ENCODE measurements around the gene TOR3A.

The TOR3A gene

DNA sequence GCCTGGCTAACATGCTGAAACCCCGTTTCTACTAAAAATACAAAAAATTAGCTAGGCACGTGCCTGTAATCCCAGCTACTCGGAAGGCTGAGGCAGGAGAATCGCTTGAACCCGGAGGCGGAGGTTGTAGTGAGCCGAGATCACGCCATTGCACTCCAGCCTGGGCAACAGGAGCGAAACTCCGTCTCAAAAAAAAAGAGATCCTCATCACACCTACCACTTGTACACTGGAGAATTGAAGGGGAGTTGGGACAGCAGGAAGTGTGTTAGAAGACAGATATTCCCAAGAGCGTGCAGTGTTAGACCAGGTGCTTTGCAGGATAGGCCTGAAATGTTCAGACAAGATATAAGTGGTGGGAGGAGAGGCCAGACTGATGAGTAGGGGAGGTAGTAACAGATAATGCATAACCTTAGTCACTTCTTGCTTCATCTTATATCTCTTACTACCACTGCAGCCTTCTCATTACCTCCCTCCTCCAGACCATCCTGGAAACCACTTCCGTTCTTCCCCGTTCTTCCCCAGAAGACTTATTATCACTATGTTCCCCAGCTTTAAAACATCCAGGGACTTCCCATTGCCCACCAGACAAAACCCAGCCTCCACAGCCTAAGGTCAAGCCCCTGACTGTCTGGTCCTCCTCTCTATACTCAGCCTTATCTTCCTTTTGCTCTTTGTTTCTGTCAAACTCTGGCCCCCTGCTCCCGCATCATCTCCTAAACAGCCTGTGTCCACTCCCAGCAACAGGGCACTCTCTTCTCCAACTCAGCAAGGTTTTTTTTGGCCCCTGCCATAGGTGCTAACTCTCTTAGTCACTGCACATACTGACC is 34.8 kb upstream of the TOR3A start:
- no peaks in the 10 kb centered on the region for H3K9me3 ChIP-seq (ENCODE audit: control insufficient read depth, insufficient read depth, low read length)
- H3K4me3 ChIP-seq (ENCODE audit: low read length): no peak overlapping the region
- H3K27me3 ChIP-seq (ENCODE audit: control insufficient read depth, insufficient read depth, low read length): no peaks in the 10 kb centered on the region
- no peak overlapping the region for H3K27ac ChIP-seq (ENCODE audit: low read length)
- no peak for DNase-seq (ENCODE audit: low read depth, low spot score)
- no peaks in the 10 kb centered on the region; the same call in 1 of the 2 replicates for H3K4me1 ChIP-seq (ENCODE audit: control insufficient read depth, insufficient read depth, low read length)
- no peaks in the 10 kb centered on the region for H3K36me3 ChIP-seq (ENCODE audit: control insufficient read depth, insufficient read depth, low read length)
- no CpG with 5 or more reads among the region's 14 CpGs for WGBS (ENCODE audit: insufficient coverage, insufficient read length)

GRCh38 chr1:179047636-179047997 is 34.3 kb upstream of the TOR3A start:
- Histone ChIP-seq H3K4me3 (ENCODE audit: low read length) (no peak overlapping the region), H3K9me3 (ENCODE audit: control insufficient read depth, insufficient read depth, low read length) (no peaks in the 10 kb centered on the region), H3K27ac (ENCODE audit: low read length) (no peak overlapping the region), H3K4me1 (ENCODE audit: control insufficient read depth, insufficient read depth, low read length) (no peaks in the 10 kb centered on the region; the same call in 1 of the 2 replicates), H3K36me3 (ENCODE audit: control insufficient read depth, insufficient read depth, low read length) (no peaks in the 10 kb centered on the region), H3K27me3 (ENCODE audit: control insufficient read depth, insufficient read depth, low read length) (no peaks in the 10 kb centered on the region)
- no peak for DNase-seq (ENCODE audit: low read depth, low spot score)

DNA sequence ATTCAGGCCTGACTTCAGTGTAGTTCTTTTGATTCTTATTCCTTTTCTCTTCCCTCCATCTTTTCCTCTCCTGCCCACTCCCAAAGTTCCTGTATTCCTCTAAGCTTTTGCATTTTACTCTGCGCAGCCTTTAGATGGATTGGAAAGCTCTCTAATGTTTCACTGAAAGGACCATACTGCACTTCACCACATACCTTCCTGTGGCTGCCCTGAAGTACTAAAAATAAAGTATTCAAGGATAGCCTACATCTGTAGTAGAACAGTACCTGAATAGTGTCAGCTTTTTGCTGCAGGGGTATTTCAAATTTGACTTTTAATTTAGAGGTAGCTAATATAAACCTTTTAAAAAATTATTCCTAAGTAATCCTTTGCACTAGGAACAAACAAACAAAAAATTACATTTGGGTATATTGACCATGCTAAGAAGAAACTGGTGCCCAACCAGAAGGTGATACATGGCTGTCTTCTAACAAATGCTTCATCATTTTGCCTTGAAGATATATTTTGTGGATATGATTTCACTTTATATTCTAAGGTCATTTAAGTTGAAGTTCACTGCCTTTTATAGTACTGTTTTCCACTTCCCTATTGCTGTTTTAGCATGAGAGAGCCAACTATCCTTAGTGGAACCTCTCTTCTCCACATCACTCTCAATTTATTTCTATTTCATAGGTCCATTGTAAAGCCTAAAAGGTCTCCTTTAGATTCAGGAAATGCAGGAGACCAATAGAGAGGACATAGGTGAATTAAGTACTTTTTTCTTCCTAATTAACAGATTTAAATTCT is 33.3 kb upstream of the TOR3A start:
- no peaks in the 10 kb centered on the region for H3K9me3 ChIP-seq (ENCODE audit: control insufficient read depth, insufficient read depth, low read length)

GRCh38 chr1:179052776-179053175 is 29.1 kb upstream of the TOR3A start:
- no CpG with 5 or more reads among the region's 2 CpGs for WGBS (ENCODE audit: insufficient coverage, insufficient read length)
- no peak overlapping the region for H3K4me3 ChIP-seq (ENCODE audit: low read length)
- no peaks in the 10 kb centered on the region for H3K36me3 ChIP-seq (ENCODE audit: control insufficient read depth, insufficient read depth, low read length)
- no peaks in the 10 kb centered on the region for H3K9me3 ChIP-seq (ENCODE audit: control insufficient read depth, insufficient read depth, low read length)
- H3K27me3 ChIP-seq (ENCODE audit: control insufficient read depth, insufficient read depth, low read length): no peaks in the 10 kb centered on the region
- DNase-seq (ENCODE audit: low read depth, low spot score): no peak
- H3K27ac ChIP-seq (ENCODE audit: low read length): no peak overlapping the region
- no peaks in the 10 kb centered on the region for H3K4me1 ChIP-seq (ENCODE audit: control insufficient read depth, insufficient read depth, low read length)

More for the DNA sequence above, 33.3 kb upstream of the TOR3A start:
- H3K4me3 ChIP-seq (ENCODE audit: low read length): no peak overlapping the region
- WGBS (ENCODE audit: insufficient coverage, insufficient read length): no CpG with 5 or more reads among the region's 1 CpG
- no peaks in the 10 kb centered on the region for H3K27me3 ChIP-seq (ENCODE audit: control insufficient read depth, insufficient read depth, low read length)
- DNase-seq (ENCODE audit: low read depth, low spot score): no peak
- H3K4me1 ChIP-seq (ENCODE audit: control insufficient read depth, insufficient read depth, low read length): no peaks in the 10 kb centered on the region
- no peaks in the 10 kb centered on the region for H3K36me3 ChIP-seq (ENCODE audit: control insufficient read depth, insufficient read depth, low read length)
- no peak overlapping the region for H3K27ac ChIP-seq (ENCODE audit: low read length)

GRCh38 chr1:179053486-179053885 is 28.4 kb upstream of the TOR3A start:
- WGBS (ENCODE audit: insufficient coverage, insufficient read length): no CpG with 5 or more reads among the region's 2 CpGs
- no peaks in the 10 kb centered on the region for H3K36me3 ChIP-seq (ENCODE audit: control insufficient read depth, insufficient read depth, low read length)
- H3K27ac ChIP-seq (ENCODE audit: low read length): no peak overlapping the region
- no peak for DNase-seq (ENCODE audit: low read depth, low spot score)
- H3K4me3 ChIP-seq (ENCODE audit: low read length): no peak overlapping the region
- no peaks in the 10 kb centered on the region for H3K9me3 ChIP-seq (ENCODE audit: control insufficient read depth, insufficient read depth, low read length)
- peaks cover 2% of the 10 kb centered on the region; the same call in 1 of the 2 replicates for H3K4me1 ChIP-seq (ENCODE audit: control insufficient read depth, insufficient read depth, low read length)
- H3K27me3 ChIP-seq (ENCODE audit: control insufficient read depth, insufficient read depth, low read length): no peaks in the 10 kb centered on the region

DNA sequence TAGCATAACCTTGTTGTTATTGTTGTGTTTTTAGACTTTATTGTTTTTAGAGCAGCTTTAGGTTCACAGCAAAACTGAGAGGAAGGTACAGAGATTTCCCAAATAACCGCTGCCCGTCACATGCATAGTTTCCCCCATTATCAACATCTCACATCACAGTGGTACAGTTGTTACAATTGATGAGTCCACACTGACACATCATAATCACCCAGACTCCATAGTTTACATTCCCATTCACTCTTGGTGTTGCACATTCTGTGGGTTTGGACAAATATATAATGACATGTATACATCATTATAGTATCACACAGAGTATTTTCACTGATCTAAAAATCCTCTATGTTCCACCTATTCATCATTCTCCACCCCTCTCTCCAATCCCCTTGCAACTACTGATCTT is 25.9 kb upstream of the TOR3A start:
- Histone ChIP-seq H3K27ac (ENCODE audit: low read length) (no peak overlapping the region), H3K27me3 (ENCODE audit: control insufficient read depth, insufficient read depth, low read length) (no peaks in the 10 kb centered on the region), H3K36me3 (ENCODE audit: control insufficient read depth, insufficient read depth, low read length) (no peaks in the 10 kb centered on the region), H3K9me3 (ENCODE audit: control insufficient read depth, insufficient read depth, low read length) (no peaks in the 10 kb centered on the region), H3K4me3 (ENCODE audit: low read length) (no peak overlapping the region), H3K4me1 (ENCODE audit: control insufficient read depth, insufficient read depth, low read length) (peaks cover 2% of the 10 kb centered on the region; the same call in 1 of the 2 replicates)
- no peak for DNase-seq (ENCODE audit: low read depth, low spot score)
- no CpG with 5 or more reads among the region's 2 CpGs for WGBS (ENCODE audit: insufficient coverage, insufficient read length)

DNA sequence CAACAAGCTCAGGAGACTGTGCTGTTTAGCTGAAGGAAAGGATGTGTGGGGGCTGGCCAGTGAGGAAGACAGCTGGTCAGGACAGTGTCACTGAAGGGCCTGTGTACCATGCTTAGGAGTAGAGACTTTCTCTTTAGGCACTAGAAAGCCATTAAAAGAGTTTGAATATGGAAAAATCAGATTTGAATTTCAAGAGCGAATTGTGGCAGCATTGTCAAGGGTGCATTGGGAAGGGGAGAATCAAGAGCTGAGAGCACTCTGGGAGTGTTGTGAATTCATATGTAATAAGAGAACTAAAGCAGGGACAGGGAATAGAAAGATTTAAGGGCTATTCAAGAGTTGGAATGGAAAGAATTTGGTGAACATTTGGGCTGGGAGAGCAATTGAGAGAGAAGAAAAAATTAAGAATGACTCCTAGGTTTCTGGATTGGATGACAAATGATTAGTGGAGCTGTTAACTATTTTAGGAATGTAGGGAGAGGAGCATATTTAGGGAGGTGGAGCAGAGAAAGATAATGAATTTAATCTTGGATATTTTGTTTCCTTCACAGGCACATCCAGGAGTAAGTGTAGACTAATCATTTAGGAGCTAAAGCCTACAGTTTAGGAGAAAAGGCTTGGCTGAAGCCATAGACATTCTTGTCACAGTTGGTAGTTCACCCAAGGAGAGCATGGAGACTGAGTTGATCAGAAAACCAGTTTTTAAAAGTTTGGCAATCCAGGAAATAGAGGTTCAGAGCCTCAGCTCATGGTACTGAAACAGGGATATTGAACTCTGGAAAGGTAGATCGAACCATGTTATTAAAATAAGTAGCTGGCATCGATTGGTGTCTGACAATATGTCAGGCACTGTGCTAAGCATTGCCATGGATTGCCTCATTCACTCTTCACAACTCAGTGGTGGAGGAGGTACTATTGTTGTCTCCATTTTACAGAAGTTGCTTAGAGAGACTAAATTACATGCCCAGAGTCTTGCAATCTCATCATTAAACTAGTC is 23.1 kb upstream of the TOR3A start:
- Histone ChIP-seq H3K4me3 (ENCODE audit: low read length) (no peak overlapping the region), H3K4me1 (ENCODE audit: control insufficient read depth, insufficient read depth, low read length) (peaks cover 2% of the 10 kb centered on the region; the same call in 1 of the 2 replicates), H3K27ac (ENCODE audit: low read length) (no peak overlapping the region), H3K9me3 (ENCODE audit: control insufficient read depth, insufficient read depth, low read length) (no peaks in the 10 kb centered on the region), H3K27me3 (ENCODE audit: control insufficient read depth, insufficient read depth, low read length) (no peaks in the 10 kb centered on the region), H3K36me3 (ENCODE audit: control insufficient read depth, insufficient read depth, low read length) (no peaks in the 10 kb centered on the region)
- DNase-seq (ENCODE audit: low read depth, low spot score): no peak
- no CpG with 5 or more reads among the region's 3 CpGs for WGBS (ENCODE audit: insufficient coverage, insufficient read length)

DNA sequence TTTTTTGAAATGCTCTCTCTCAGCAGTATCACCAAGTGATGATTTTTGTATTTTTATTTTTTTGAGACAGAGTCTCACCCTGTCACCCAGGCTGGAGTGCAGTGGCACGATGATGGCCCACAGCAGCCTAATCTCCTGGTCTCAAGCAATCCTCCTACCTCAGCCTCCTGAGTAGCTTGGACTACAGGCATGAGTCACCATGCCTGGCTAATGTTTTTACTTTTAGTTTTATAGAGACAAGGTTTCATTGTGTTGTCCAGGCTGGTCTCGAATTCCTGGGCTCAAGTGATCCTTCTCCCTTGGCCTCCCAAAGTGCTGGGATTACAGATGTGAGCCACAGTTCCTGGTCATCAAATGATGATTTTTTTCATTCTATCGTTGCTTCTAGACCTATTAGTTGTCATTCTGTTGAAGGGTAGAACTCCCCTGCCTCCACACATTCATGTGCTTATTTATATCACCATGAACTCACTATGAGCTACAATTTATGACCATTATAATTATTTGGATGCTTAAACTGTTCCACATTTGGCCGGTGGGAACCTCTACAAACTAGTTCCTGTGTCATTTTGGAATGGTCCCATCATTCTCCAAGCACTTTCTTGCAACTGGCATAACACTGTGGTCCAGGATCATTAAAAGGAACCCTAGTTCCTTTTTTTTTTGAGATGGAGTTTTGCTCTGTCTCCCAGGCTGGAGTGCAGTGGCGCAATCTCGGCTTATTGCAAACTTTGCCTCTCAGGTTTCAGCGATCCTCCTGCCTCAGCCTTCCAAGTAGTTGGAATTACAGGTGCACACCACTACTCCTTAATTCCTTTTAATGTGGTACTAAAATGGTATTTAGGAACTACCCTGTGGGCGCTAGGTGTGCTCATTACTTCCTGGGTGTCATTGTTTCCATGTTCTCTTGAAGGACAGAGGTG is 20.2 kb upstream of the TOR3A start:
- H3K36me3 ChIP-seq (ENCODE audit: control insufficient read depth, insufficient read depth, low read length): no peaks in the 10 kb centered on the region
- H3K9me3 ChIP-seq (ENCODE audit: control insufficient read depth, insufficient read depth, low read length): no peaks in the 10 kb centered on the region
- DNase-seq (ENCODE audit: low read depth, low spot score): no peak
- no peak overlapping the region for H3K27ac ChIP-seq (ENCODE audit: low read length)
- WGBS (ENCODE audit: insufficient coverage, insufficient read length): no CpG with 5 or more reads among the region's 8 CpGs
- no peak overlapping the region for H3K4me3 ChIP-seq (ENCODE audit: low read length)
- H3K4me1 ChIP-seq (ENCODE audit: control insufficient read depth, insufficient read depth, low read length): peaks cover 2% of the 10 kb centered on the region; the same call in 1 of the 2 replicates
- H3K27me3 ChIP-seq (ENCODE audit: control insufficient read depth, insufficient read depth, low read length): no peaks in the 10 kb centered on the region

- no peaks in the 10 kb centered on the region for H3K36me3 ChIP-seq (ENCODE audit: control insufficient read depth, insufficient read depth, low read length)
- WGBS (ENCODE audit: insufficient coverage, insufficient read length): no CpG with 5 or more reads among the region's 4 CpGs
- no peaks in the 10 kb centered on the region for H3K27me3 ChIP-seq (ENCODE audit: control insufficient read depth, insufficient read depth, low read length)
- H3K4me3 ChIP-seq (ENCODE audit: low read length): no peak overlapping the region
- H3K9me3 ChIP-seq (ENCODE audit: control insufficient read depth, insufficient read depth, low read length): no peaks in the 10 kb centered on the region
- no peaks in the 10 kb centered on the region for H3K4me1 ChIP-seq (ENCODE audit: control insufficient read depth, insufficient read depth, low read length)
- DNase-seq (ENCODE audit: low read depth, low spot score): no peak
- H3K27ac ChIP-seq (ENCODE audit: low read length): no peak overlapping the region
These were observed 15.4 kb upstream of the TOR3A start for GRCh38 chr1:179066471-179066870.
